Measurements from ENCODE around the gene AQP4. TPM values are rescaled to one million over a fixed set of nuclear protein-coding genes. Genes with fewer than 3 reads are reported as not detected.

Gene AQP4
- total RNA-seq, 2 donors from 2014 or later: 0.16 to 0.35 TPM

- Histone ChIP-seq H3K9ac (ENCODE audit: low read depth in 2 of 2, low read length in 2 of 2) (no peak overlapping the region), H3K4me3 (no peak overlapping the region), H3K27me3 (no peaks in the 10 kb centered on the region), H3K36me3 (no peaks in the 10 kb centered on the region), H3K4me1 (no peaks in the 10 kb centered on the region), H3K9me3 (no peaks in the 10 kb centered on the region), H3K27ac (no peak overlapping the region)
- DNase-seq: no peak
- TF ChIP-seq CTCF (IDR thresholded peaks at IDR 0.05): no peak
- intact Hi-C loops (cut with DNase I): no loop called here
These were observed 8.8 kb upstream of the AQP4 start for GRCh38 chr18:26874283-26874682.

GRCh38 chr18:26869640-26870039, 4.1 kb upstream of the AQP4 start:
- Histone ChIP-seq H3K9me3 (no peaks in the 10 kb centered on the region), H3K27me3 (no peaks in the 10 kb centered on the region), H3K36me3 (no peaks in the 10 kb centered on the region), H3K4me3 (no peak overlapping the region), H3K27ac (no peak overlapping the region), H3K4me1 (no peaks in the 10 kb centered on the region), H3K9ac (ENCODE audit: low read depth in 2 of 2, low read length in 2 of 2) (no peak overlapping the region)
- intact Hi-C loops (cut with DNase I): no loop called here
- DNase-seq: no peak
- no peak for TF ChIP-seq CTCF (IDR thresholded peaks at IDR 0.05)

- Histone ChIP-seq H3K4me1 (no peaks in the 10 kb centered on the region), H3K27ac (no peak overlapping the region), H3K27me3 (no peaks in the 10 kb centered on the region), H3K4me3 (no peak overlapping the region), H3K9me3 (no peaks in the 10 kb centered on the region), H3K36me3 (no peaks in the 10 kb centered on the region), H3K9ac (ENCODE audit: low read depth in 2 of 2, low read length in 2 of 2) (no peak overlapping the region)
- intact Hi-C loops (cut with DNase I): no loop called here
- no peak for TF ChIP-seq CTCF (IDR thresholded peaks at IDR 0.05)
- DNase-seq: no peak
These were observed 3.6 kb upstream of the AQP4 start for GRCh38 chr18:26868968-26869586.

- H3K4me1 ChIP-seq: no peaks in the 10 kb centered on the region
- no peaks in the 10 kb centered on the region for H3K9me3 ChIP-seq
- H3K9ac ChIP-seq (ENCODE audit: low read depth in 2 of 2, low read length in 2 of 2): no peak overlapping the region
- no peaks in the 10 kb centered on the region for H3K36me3 ChIP-seq
- intact Hi-C loops (cut with DNase I): no loop called here
- H3K27ac ChIP-seq: no peak overlapping the region
- no peak for TF ChIP-seq CTCF (IDR thresholded peaks at IDR 0.05)
- H3K4me3 ChIP-seq: no peak overlapping the region
- H3K27me3 ChIP-seq: no peaks in the 10 kb centered on the region
- DNase-seq: no peak
These were observed 2.0 kb upstream of the AQP4 start for GRCh38 chr18:26867471-26867870.

- no peak for TF ChIP-seq CTCF (IDR thresholded peaks at IDR 0.05)
- DNase-seq: no peak
- Histone ChIP-seq H3K4me1 (no peaks in the 10 kb centered on the region), H3K4me3 (no peak overlapping the region), H3K9ac (ENCODE audit: low read depth in 2 of 2, low read length in 2 of 2) (no peak overlapping the region), H3K9me3 (no peaks in the 10 kb centered on the region), H3K27ac (no peak overlapping the region), H3K36me3 (no peaks in the 10 kb centered on the region), H3K27me3 (no peaks in the 10 kb centered on the region)
- intact Hi-C loops (cut with DNase I): no loop called here
These were observed 849 bp downstream of the AQP4 start for GRCh38 chr18:26864658-26865057.

All from colonic mucosa (tissue), 4 donors.